Heart left ventricle (tissue), 13 donors: ENCODE measurements around the gene TSNAX.

Experiments
- POLR2A ChIP-seq, 2 donors: fragments of 450-650 bp; IDR thresholded peaks; one replicate each; pipeline ENCODE4 v1.6.1; 2017; ENCODE audit warnings: antibody characterized with exemption in 2 of 2, mild to moderate bottlenecking in 2 of 2, moderate library complexity in 2 of 2
- TF ChIP-seq, protein P1 (sequence below), 12 donors: fragments of 200-600 bp; sonication (generic) in 4 of 12; IDR thresholded peaks; one replicate each; pipeline versions ENCODE4 v1.5.0 to v1.8.0; 2018 to 2022; ENCODE audit warnings: antibody characterized with exemption in 12 of 12, mild to moderate bottlenecking in 5 of 12
- donor health status: ischemic (EF 13 %, LVEDD 7.1; RV severe dilation, severe dysfunction).
- donor health status: DM: no; HTN: yes; CAD: no.
- donor health status: DM: no; HTN: no; CAD: no.
- donor health status: ischemic (EF 25% LVEDD 6.9; RV normal size, moderate dysfunction).
- donor health status: ischemic (EF 25% LVEDD 5.7; RV mildly dilated, moderate dysfunction).
- donor health status: ischemic (EF 35%, LVEDD 5.7; RV mildly dilated, moderate dysfunction).
- donor health status: nonischemic (EF 11% LVEDD 7.7; RV severe dilation, severe dysfunction).
- donor health status: DM: yes; HTN: yes; CAD: no.
- donor health status: PGD.
- donor health status: ischemic (EF 29% LVEDD 5.4; RV normal size, mild dysfunction).
- donor health status: nonischemic (EF 23%, LVEDD 6.1; RV moderate dilation, normal function).

DNA sequence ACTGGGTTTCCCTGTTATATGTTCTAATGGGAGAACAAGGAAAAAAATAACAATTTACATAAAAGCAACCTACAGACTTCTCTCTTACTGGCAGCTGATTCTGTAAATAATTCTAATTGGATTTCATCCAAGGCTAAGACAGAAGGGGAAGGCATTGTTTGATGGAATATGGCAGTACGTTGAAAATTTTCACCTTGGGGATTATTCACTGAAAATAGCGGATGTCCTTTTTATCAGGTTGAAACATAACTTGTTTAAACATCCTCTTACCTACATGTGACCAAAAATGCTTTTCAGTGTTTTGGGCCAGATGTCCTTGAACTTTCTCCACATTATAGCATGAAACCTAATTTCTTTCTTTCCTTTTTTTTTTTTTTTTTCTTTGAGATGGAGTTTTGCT is 24.9 kb downstream of the TSNAX start:
- TF ChIP-seq, protein P1, sequence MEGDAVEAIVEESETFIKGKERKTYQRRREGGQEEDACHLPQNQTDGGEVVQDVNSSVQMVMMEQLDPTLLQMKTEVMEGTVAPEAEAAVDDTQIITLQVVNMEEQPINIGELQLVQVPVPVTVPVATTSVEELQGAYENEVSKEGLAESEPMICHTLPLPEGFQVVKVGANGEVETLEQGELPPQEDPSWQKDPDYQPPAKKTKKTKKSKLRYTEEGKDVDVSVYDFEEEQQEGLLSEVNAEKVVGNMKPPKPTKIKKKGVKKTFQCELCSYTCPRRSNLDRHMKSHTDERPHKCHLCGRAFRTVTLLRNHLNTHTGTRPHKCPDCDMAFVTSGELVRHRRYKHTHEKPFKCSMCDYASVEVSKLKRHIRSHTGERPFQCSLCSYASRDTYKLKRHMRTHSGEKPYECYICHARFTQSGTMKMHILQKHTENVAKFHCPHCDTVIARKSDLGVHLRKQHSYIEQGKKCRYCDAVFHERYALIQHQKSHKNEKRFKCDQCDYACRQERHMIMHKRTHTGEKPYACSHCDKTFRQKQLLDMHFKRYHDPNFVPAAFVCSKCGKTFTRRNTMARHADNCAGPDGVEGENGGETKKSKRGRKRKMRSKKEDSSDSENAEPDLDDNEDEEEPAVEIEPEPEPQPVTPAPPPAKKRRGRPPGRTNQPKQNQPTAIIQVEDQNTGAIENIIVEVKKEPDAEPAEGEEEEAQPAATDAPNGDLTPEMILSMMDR (IDR thresholded peaks at IDR 0.05) = no peak
- no peak for TF ChIP-seq POLR2A (IDR thresholded peaks at IDR 0.05)
